Measurements from ENCODE around the gene SULT1C2.

SULT1C2 gene

GRCh38 chr2:108288534-108289106 lies at the start of gene SULT1C2:
Gene SULT1C2, plus strand, starts transcription at chr2:108288895. Its CDS starts 4,773 bp downstream, at chr2:108293668.
- Histone ChIP-seq H3K79me2 (ENCODE audit: insufficient read depth, low read length) (no peaks in the 10 kb centered on the region), H3K4me2 (ENCODE audit: low read length) (no peak within 1 kb of the TSS), H3K27ac (ENCODE audit: low read depth, low read length, poor library complexity, severe bottlenecking) (no peak within 1 kb of the TSS), H3K4me1 (ENCODE audit: insufficient read depth, low read length, severe bottlenecking) (no peaks in the 10 kb centered on the region), H2AFZ (ENCODE audit: low read length) (no peak within 1 kb of the TSS), H3K36me3 (ENCODE audit: insufficient read depth, low read length) (no peaks in the 10 kb centered on the region), H3F3A (ENCODE audit: insufficient read depth, low read length) (no peaks in the 10 kb centered on the region), H3K9me3 (ENCODE audit: low read length) (no peaks in the 10 kb centered on the region), H4K20me1 (ENCODE audit: insufficient read depth, low read length) (no peaks in the 10 kb centered on the region), H3K9me2 (ENCODE audit: low read depth, low read length) (no peaks in the 10 kb centered on the region), H3K9ac (ENCODE audit: low read length) (no peak within 1 kb of the TSS), H3K4me3 (ENCODE audit: low read depth, low read length, poor library complexity, severe bottlenecking) (no peak within 1 kb of the TSS), H3K27me3 (ENCODE audit: insufficient read depth, low read length) (no peaks in the 10 kb centered on the region)
- TF ChIP-seq, protein P1, sequence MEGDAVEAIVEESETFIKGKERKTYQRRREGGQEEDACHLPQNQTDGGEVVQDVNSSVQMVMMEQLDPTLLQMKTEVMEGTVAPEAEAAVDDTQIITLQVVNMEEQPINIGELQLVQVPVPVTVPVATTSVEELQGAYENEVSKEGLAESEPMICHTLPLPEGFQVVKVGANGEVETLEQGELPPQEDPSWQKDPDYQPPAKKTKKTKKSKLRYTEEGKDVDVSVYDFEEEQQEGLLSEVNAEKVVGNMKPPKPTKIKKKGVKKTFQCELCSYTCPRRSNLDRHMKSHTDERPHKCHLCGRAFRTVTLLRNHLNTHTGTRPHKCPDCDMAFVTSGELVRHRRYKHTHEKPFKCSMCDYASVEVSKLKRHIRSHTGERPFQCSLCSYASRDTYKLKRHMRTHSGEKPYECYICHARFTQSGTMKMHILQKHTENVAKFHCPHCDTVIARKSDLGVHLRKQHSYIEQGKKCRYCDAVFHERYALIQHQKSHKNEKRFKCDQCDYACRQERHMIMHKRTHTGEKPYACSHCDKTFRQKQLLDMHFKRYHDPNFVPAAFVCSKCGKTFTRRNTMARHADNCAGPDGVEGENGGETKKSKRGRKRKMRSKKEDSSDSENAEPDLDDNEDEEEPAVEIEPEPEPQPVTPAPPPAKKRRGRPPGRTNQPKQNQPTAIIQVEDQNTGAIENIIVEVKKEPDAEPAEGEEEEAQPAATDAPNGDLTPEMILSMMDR (IDR thresholded peaks at IDR 0.05; ENCODE audit: low read length): no peak
- TF ChIP-seq EZH2 (IDR thresholded peaks at IDR 0.05; ENCODE audit: borderline replicate concordance, low read length): no peak

- Histone ChIP-seq H3K9me2 (ENCODE audit: low read depth, low read length) (no peaks in the 10 kb centered on the region), H3K9me3 (ENCODE audit: low read length) (no peaks in the 10 kb centered on the region), H3K79me2 (ENCODE audit: insufficient read depth, low read length) (no peaks in the 10 kb centered on the region), H3K27ac (ENCODE audit: low read depth, low read length, poor library complexity, severe bottlenecking) (no peak within 1 kb of the TSS), H4K20me1 (ENCODE audit: insufficient read depth, low read length) (no peaks in the 10 kb centered on the region), H3K4me2 (ENCODE audit: low read length) (no peak within 1 kb of the TSS), H3K4me3 (ENCODE audit: low read depth, low read length, poor library complexity, severe bottlenecking) (no peak within 1 kb of the TSS), H2AFZ (ENCODE audit: low read length) (no peak within 1 kb of the TSS), H3F3A (ENCODE audit: insufficient read depth, low read length) (no peaks in the 10 kb centered on the region), H3K36me3 (ENCODE audit: insufficient read depth, low read length) (no peaks in the 10 kb centered on the region), H3K27me3 (ENCODE audit: insufficient read depth, low read length) (no peaks in the 10 kb centered on the region), H3K4me1 (ENCODE audit: insufficient read depth, low read length, severe bottlenecking) (no peaks in the 10 kb centered on the region), H3K9ac (ENCODE audit: low read length) (no peak within 1 kb of the TSS)
- TF ChIP-seq, protein P1 (IDR thresholded peaks at IDR 0.05; ENCODE audit: low read length): no peak
- TF ChIP-seq EZH2 (IDR thresholded peaks at IDR 0.05; ENCODE audit: borderline replicate concordance, low read length): no peak
Measured at GRCh38 chr2:108239786-108240185, 48.9 kb upstream of the SULT1C2 start, which contains the start of gene SULT1C3. Gene SULT1C3, plus strand, starts transcription at chr2:108239968. Its CDS starts 7,227 bp downstream, at chr2:108247195.

- no peak overlapping the region for H3K27ac ChIP-seq (ENCODE audit: low read depth, low read length, poor library complexity, severe bottlenecking)
- no peak for TF ChIP-seq EZH2 (IDR thresholded peaks at IDR 0.05; ENCODE audit: borderline replicate concordance, low read length)
- TF ChIP-seq, protein P1 (IDR thresholded peaks at IDR 0.05; ENCODE audit: low read length): no peak
- H2AFZ ChIP-seq (ENCODE audit: low read length): no peak overlapping the region
- no peaks in the 10 kb centered on the region for H3F3A ChIP-seq (ENCODE audit: insufficient read depth, low read length)
- H3K27me3 ChIP-seq (ENCODE audit: insufficient read depth, low read length): no peaks in the 10 kb centered on the region
- no peaks in the 10 kb centered on the region for H3K36me3 ChIP-seq (ENCODE audit: insufficient read depth, low read length)
- H3K79me2 ChIP-seq (ENCODE audit: insufficient read depth, low read length): no peaks in the 10 kb centered on the region
- no peaks in the 10 kb centered on the region for H3K9me2 ChIP-seq (ENCODE audit: low read depth, low read length)
- H3K4me1 ChIP-seq (ENCODE audit: insufficient read depth, low read length, severe bottlenecking): no peaks in the 10 kb centered on the region
- no peaks in the 10 kb centered on the region for H3K9me3 ChIP-seq (ENCODE audit: low read length)
- H3K4me3 ChIP-seq (ENCODE audit: low read depth, low read length, poor library complexity, severe bottlenecking): no peak overlapping the region
- H3K9ac ChIP-seq (ENCODE audit: low read length): no peak overlapping the region
- H3K4me2 ChIP-seq (ENCODE audit: low read length): no peak overlapping the region
- no peaks in the 10 kb centered on the region for H4K20me1 ChIP-seq (ENCODE audit: insufficient read depth, low read length)
Measured at GRCh38 chr2:108240966-108241365, 47.7 kb upstream of the SULT1C2 start.

Measured in OCI-LY1 (cell line).